Liver (tissue), 9 donors: ENCODE data around the gene IFT43. TPM values are rescaled to one million over a fixed set of nuclear protein-coding genes. Genes with fewer than 3 reads are reported as not detected.

Experiments
- DNase-seq: peaks from one replicate; pipeline ENCODE4 v3.0.0-alpha.2; 2017; ENCODE audit warnings: low spot score
- H3K27ac ChIP-seq, 2 donors: one replicate each; pipeline ENCODE4 v1.7.0; 2013; ENCODE audit warnings: inconsistent platforms in 2 of 2, low read length in 2 of 2, control low read depth in 1 of 2, low read depth in 1 of 2, mild to moderate bottlenecking in 1 of 2
- H3K27me3 ChIP-seq, 4 donors: one replicate each; pipeline versions ENCODE4 v1.6.1 to v1.7.0; 2013; ENCODE audit warnings: low read length in 3 of 4, inconsistent platforms in 1 of 4, mild to moderate bottlenecking in 1 of 4, moderate library complexity in 1 of 4; ENCODE audit not compliant: control insufficient read depth in 4 of 4, insufficient read depth in 4 of 4
- H3K36me3 ChIP-seq, 4 donors: one replicate each; pipeline versions ENCODE4 v1.6.1 to v1.7.0; 2013; ENCODE audit warnings: low read length in 3 of 4, mild to moderate bottlenecking in 3 of 4, low read depth in 1 of 4, moderate library complexity in 1 of 4; ENCODE audit not compliant: control insufficient read depth in 4 of 4, insufficient read depth in 3 of 4
- H3K4me1 ChIP-seq, 4 donors: one replicate each; pipeline versions ENCODE4 v1.6.1 to v1.7.0; 2013; ENCODE audit warnings: low read length in 3 of 4, mild to moderate bottlenecking in 3 of 4, moderate library complexity in 1 of 4; ENCODE audit not compliant: control insufficient read depth in 4 of 4, insufficient read depth in 4 of 4
- H3K4me3 ChIP-seq, 3 donors: one replicate each; pipeline versions ENCODE4 v1.6.1 to v1.7.0; 2013; ENCODE audit warnings: low read length in 3 of 3, control low read depth in 1 of 3, low read depth in 1 of 3, mild to moderate bottlenecking in 1 of 3
- H3K9ac ChIP-seq, 2 donors: one replicate each; pipeline ENCODE4 v1.7.0; 2013; ENCODE audit warnings: low read length in 2 of 2, mild to moderate bottlenecking in 2 of 2, moderate library complexity in 2 of 2, control low read depth in 1 of 2, low read depth in 1 of 2
- H3K9me3 ChIP-seq, 4 donors: one replicate each; pipeline versions ENCODE4 v1.6.1 to v1.7.0; 2013; ENCODE audit warnings: low read length in 3 of 4; ENCODE audit not compliant: control insufficient read depth in 4 of 4
- JUND ChIP-seq, 2 donors: IDR thresholded peaks; 2 replicates each; pipeline ENCODE4 v1.6.1; 2016; ENCODE audit warnings: antibody characterized with exemption in 2 of 2
- REST ChIP-seq: IDR thresholded peaks from 2 replicates; pipeline ENCODE4 v1.6.1; 2016; ENCODE audit warnings: antibody characterized with exemption, mild to moderate bottlenecking
- WGBS: extraction: QIAGEN DNeasy Blood & Tissue Kit; methylation state at CpG from one replicate; pipeline ENCODE4 v1.1.7; 2013; 5-methylcytosine and 5-hydroxymethylcytosine counted together
- polyA plus RNA-seq, 2 donors: library from polyadenylated mRNA; stranded (reverse) in 1 of 2; unstranded in 1 of 2; fragments of 200-250 nt in 1 of 2; fragments of >200 nt in 1 of 2; fragmentation: Nextera tagmentation in 1 of 2; extraction: Ambion mirVana in 1 of 2; gene quantifications; one replicate each; pipeline versions ENCODE4 v1.2.1 to v1.2.3, GENCODE V29; 2013 to 2015
- total RNA-seq, 2 donors: library from RNA; depleted of rRNA; stranded (reverse); fragments of >200 nt; gene quantifications; one replicate each; pipeline ENCODE4 v1.2.3, GENCODE V29; 2014
- TF ChIP-seq, protein P1 (sequence below): IDR thresholded peaks from 2 replicates; pipeline ENCODE4 v1.6.1; 2016; ENCODE audit warnings: antibody characterized with exemption
- donor health status: healthy.
- donor health status: healthy.
- donor health status: healthy.
- donor health status: healthy.
- donor health status: healthy.

The IFT43 gene
- total and polyA plus RNA-seq, 4 donors = 7.8 to 33.6 (median 19.3) TPM

DNA sequence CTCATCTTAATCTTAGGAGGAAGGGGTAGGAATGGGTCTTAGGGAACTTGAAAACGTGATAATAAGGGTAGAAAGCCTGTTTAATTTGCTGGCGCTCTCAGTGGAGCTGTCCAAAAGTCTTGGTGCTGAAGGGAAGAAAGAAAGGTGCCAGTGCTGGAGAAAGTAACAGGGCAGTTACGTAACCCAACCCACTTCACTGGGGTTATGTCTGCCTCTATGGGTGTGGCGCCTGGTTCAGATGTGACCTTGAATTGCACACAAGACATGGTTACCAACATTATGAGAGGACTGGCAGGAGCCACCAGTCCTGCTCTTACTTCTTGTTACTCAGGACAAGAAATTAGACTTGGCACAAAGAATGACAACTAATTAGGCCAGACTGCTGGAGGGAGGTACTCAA lies 147.5 kb downstream of the IFT43 start:
- Histone ChIP-seq H3K4me3 (no peak overlapping the region), H3K36me3 (no peaks in the 10 kb centered on the region), H3K9me3 (peaks cover 0 to 3% (median 0%) of the 10 kb centered on the region in 4 donors), H3K4me1 (no peaks in the 10 kb centered on the region), H3K27ac (no peak overlapping the region), H3K27me3 (peaks cover 2 to 26% (median 10%) of the 10 kb centered on the region in 4 donors), H3K9ac (no peak overlapping the region)
- WGBS = 21% methylated on average over 4 of the region's 4 CpGs
- TF ChIP-seq, protein P1, sequence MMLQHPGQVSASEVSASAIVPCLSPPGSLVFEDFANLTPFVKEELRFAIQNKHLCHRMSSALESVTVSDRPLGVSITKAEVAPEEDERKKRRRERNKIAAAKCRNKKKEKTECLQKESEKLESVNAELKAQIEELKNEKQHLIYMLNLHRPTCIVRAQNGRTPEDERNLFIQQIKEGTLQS = no peak
- no peak for TF ChIP-seq JUND (IDR thresholded peaks at IDR 0.05)
- TF ChIP-seq REST = peak; percentile 99
- no peak for DNase-seq

Other genes starting within 250 kb of the IFT43 start
- gene TGFB3, start 3.8 kb upstream of the IFT43 start, total RNA-seq = 1 to 10 TPM; 2.1 to 5.8 TPM
- 1 to 10 TPM; 2.1 to 4.3 TPM for gene TGFB3, start 3.8 kb upstream of the IFT43 start, polyA plus RNA-seq
- gene GPATCH2L, start 166.2 kb downstream of the IFT43 start, total RNA-seq = 10 to 100 TPM; 24.0 to 39.5 TPM
- 1 to 10 TPM; 4.5 to 7.5 TPM for gene GPATCH2L, start 166.2 kb downstream of the IFT43 start, polyA plus RNA-seq